HG02852 (cell line): Measurements from ENCODE around the gene ADAMTS10.
"Not testable (repeated sequence)": the region's sequence is repeated elsewhere in the genome, so short reads cannot be mapped to it uniquely, and the experiment has no call there.

Experiments used
- ATAC-seq: cut with Tn5 transposase; IDR thresholded peaks from one replicate; pipeline ENCODE4 v1.9.1; 2021; ENCODE audit warnings: mild to moderate bottlenecking, moderate library complexity; ENCODE audit not compliant: unreplicated experiment

The ADAMTS10 gene

DNA sequence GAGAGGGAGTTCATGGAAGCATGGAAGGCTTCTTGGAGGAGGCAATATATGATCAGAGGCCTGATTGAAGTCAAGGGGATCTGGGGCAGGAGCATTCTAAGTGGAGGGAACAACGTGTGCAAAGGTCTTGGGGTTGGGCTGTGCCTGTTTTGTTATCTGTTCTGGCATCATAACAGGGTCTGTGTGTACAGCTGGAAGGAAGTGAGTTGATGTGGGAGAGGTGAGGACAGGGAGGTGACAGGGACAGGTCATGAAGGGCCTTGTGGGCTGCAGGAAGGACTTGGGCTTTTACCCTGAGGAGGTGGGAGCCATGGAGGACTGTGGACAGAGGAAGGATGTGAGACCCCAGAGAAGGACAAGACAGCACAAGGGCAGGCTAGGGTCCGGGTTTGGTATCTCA is 18.7 kb upstream of the ADAMTS10 start:
- ATAC-seq, result no peak

DNA sequence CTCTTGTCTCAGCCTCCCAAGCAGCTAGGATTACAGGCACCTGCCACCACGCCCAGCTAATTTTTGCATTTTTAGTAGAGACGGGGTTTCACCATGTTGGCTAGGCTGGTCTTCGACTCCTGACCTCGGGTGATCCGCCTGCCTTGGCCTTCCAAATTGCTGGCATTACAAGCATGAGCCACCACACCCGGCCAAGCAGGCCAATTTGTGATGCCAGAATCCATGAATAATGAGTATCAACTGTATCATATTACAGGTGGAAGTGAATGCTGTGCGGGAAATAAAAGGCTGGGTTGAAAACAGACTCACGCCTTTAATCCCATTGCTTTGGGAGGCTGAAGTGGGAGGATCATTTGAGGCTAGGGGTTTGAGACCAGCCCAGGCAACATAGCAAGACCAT is 16.3 kb upstream of the ADAMTS10 start:
- ATAC-seq, result no peak

DNA sequence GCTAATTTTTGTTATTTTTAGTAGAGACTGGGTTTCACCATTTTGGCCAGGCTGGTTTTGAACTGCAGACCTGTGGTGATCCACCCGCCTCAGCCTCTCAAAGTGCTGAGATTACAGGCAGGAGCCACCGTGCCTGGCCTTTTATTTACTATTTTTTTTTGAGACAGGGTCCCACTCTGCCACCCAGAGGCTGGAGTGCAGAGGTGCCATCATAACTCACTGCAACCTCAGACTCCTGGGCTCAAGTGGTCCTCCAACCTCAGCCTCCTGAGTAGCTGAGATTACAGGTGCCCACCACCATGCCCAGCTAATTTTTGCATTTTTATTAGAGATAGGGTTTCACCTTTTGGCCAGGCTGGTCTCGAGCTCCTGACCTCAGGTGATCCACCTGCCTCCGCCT is 12.4 kb upstream of the ADAMTS10 start:
- not testable (repeated sequence) for ATAC-seq

DNA sequence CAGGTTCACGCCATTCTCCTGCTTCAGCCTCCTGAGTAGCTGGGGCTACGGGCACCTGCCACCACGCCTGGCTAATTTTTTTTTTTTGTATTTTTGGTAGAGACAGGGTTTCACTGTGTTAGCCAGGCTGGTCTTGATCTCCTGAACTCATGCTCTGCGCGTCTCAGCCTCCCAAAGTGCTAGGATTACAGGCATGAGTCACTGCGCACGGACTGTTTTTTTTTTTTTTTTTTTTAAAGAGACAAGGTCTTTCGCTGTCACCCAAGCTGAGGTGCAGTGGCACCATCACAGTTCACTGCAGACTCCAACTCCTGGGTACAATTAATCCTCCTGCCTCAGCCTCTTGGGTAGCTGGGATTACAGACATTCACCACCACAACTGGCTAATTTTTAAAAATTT is 8.2 kb upstream of the ADAMTS10 start:
- no peak for ATAC-seq

DNA sequence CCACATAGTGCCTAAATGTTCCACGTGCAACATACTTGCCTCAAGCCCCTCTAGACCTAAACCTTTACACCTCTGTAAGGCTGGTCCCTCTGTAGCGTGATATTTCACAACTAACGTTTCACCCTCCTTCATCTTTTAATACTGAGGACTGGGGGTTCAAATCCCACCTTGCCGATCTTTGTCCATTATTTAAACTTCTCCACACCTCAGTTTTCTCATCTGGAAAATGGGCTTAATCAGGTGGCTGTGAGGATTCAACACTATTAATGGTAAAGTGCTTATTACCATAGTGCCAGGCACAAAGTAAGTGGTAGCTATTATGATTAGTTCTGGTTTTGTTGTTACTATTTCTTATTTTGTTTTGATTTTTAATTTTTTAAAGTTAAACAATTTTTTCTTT is 7.5 kb upstream of the ADAMTS10 start:
- ATAC-seq, result no peak

DNA sequence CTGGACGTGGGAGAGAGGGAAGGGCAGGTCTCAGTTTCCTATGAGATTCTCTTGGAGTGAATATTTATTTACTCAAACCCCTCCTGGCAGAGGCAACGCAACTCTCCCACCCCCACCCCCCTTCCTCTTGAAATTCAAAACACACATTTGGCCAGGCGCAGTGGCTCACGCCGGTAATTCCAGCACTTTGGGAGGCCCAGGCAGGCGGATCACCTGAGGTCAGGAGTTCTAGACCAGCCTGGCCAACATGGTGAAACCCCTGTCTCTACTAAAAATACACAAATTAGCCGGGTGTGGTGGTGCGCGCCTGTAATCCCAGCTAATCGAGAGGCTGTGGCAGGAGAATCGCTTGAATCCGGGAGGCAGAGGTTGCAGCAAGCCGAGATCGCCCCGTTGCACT is 6.8 kb upstream of the ADAMTS10 start:
- not testable (repeated sequence) for ATAC-seq

DNA sequence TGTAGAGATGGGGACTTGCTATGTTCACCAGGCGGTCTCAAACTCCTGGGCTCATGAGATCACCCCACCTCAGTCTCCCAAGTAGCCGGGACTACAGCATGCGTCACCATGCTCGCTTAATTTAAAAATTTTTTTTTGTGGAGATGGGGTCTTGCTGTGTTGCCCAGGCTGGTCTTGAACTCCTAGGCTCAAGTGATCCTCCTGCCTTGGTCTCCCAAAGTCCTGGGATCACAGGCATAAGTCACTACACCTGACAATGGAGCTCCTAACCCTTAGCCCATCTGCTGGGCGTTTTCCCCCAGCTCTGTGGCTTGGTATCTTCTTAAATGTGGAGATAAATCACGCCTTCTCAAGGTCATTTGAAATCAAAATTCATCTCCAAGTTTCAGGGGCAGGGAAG is 6.3 kb upstream of the ADAMTS10 start:
- ATAC-seq, result no peak

DNA sequence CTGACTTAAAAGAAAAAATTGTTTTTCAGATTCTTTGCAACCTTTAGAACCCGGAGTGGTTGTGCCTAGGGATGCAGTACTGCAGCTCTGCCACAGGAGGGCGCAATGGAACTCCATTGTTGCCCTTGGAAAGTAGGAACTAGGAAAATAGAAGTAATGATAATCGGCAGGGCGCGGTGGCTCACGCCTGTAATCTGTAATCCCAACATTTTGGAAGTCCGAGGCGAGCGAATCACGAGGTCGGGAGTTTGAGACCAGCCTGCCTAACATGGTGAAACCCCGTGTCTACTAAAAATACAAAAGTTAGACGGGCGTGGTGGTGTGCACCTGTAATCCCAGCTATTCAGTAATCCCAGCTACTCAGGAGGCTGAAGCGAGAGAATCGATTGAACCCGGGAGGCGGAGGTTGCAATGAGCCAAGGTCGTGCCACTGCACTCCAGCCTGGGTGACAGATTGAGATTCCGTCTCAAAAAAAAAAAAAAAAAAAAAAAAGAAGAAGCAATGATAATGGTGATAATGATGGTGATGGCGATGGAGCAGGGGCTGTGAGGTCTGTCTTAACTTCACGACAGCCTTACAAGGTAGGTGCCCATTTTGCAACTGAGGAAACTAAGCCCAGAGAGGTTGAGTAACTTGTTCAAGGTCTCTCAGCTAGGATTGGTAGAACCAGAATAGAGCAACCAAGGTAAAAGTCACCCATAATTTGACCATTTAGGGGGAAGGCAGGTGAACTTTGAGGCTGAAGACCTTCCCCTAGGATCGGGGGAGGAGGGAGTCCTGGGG is 5.5 kb upstream of the ADAMTS10 start:
- no peak for ATAC-seq

DNA sequence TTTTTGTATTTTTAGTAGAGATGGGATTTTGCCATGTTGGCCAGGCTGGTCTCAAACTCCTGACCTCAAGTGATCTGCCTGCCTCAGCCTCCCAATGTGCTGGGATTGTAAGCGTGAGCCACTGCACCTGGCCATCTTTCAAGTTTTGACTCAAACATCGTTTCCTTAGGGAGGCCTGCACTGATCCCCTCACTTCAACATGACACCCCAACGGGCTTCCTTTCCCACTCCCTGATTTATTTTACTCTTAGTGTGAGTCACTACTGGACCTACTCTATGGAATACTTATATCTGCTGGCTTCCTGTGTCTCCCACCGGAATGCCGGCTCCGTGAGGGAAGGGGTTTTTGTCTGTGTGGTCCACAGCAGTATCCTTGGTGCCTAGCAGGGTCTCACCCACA is 4.5 kb upstream of the ADAMTS10 start:
- ATAC-seq, result no peak

DNA sequence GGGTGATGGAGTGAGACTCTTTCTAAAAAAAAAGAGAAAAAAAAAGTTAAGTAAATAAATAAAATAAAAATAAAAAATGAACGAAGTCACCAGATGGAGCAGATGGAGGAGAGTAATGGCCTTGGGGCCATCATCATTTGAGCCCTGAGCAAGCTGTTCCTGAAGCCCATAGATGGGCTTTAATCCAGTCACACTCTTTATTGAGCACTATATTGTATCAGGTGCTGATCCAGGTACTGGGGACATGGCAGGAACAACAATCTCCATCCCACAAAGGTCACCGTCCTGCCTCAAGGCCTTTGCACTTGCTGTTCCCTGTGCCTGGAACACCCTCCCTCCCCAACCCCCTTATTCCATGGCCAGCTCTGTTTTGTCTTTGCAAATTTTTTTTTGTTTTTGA is 3.9 kb upstream of the ADAMTS10 start:
- ATAC-seq, result no peak

DNA sequence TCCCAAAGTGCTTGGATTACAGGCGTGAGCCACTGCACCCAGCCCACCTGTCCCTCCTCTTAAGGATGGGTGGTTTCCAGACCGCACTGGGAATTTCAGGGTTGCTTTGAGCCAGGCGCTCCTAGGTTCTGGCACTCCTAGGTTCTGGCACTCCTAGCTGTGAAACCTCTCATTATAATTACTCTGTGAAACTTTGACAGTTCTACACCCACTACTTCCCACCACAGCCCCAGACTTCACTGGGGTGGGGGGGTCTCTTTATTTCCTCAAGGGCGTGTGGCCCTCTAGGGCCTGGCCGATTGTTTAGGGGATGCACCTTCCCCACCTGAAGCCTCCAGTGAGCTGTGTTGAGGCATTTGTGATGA is 2.3 kb upstream of the ADAMTS10 start:
- no peak for ATAC-seq

DNA sequence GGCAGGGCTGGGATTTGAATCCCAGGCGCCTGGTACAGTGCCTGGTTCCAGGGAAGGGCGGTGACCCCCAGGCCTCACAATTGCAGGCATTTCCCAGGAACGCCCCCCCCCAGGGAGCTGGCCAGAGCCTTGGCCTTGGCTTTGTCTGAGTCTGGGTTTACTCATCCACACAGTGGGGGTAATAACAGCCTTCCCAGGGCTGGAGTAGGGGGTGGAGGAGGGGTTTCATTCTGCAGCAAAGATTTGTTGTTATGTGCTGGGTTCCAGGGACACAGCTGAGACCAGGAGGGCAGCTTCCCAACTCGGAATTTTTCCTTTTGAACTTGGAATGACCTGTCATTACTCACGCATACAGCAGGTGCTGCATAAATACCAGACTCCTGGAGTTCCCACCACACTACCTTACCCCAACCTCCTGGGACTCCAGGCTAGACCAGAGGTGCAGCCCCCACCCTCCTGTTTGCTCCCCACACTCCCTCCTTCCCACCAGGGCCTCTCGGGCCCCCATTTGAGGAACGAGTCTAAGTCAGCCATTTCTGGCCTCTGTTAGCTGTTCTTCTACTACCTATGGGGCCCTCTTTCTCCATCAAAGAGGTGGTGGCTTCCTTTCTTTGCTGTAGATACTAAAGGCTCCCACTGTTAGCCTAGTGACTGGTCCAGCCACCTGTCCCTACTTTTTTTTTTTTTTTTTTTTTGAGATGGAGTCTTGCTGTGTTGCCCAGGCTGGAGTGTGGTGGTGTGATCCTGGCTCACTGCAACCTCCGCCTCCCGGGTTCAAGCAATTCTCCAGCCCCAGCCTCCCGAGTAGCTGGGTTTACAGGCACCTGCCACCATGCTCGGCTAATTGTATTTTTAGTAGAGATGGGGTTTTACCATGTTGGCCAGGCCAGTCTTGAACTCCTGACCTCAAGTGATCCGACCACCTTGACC is 1.6 kb upstream of the ADAMTS10 start:
- ATAC-seq, result no peak

DNA sequence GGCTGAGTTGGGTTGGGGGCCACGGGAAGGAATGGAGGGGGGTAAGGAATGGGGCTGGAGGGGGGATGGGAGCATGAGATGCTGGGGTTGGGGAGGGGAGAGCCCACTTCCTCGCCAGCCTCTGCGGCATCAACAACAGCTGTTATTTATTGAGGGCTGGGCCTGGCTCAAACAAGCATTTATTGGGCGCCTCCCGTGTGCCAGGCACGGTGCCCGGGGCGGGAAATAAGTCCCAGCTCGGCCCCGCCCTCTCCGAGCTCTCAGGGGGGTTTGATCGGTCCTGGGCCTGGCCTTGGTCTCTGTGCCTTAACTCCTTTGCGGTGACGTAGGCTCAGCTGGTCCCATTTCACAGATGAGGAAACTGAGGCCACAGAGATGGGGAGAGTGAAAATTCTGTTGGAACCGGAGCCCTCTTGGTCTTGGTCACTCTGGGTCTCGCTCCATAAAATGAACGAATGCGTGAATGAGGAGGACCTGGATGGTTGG is 919 bp upstream of the ADAMTS10 start:
- ATAC-seq, result no peak

DNA sequence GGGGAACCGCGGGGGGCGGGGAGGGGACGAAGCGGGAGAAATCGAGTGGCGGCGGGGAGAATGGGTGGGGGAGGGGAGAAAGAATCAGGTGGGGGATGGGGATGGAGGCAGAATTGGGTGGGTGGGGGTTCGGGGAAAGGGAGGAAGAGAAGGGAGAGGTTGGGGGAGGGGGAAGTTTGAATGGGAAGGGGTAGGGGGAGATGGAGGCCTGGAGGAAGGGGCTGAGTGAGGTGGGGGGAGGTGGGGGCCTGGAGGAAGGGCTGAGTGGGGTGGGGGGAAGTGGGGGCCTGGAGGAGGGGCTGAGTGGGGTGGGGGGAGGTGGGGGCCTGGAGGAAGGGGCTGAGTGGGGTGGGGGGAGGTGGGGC is 403 bp upstream of the ADAMTS10 start:
- ATAC-seq, result no peak

DNA sequence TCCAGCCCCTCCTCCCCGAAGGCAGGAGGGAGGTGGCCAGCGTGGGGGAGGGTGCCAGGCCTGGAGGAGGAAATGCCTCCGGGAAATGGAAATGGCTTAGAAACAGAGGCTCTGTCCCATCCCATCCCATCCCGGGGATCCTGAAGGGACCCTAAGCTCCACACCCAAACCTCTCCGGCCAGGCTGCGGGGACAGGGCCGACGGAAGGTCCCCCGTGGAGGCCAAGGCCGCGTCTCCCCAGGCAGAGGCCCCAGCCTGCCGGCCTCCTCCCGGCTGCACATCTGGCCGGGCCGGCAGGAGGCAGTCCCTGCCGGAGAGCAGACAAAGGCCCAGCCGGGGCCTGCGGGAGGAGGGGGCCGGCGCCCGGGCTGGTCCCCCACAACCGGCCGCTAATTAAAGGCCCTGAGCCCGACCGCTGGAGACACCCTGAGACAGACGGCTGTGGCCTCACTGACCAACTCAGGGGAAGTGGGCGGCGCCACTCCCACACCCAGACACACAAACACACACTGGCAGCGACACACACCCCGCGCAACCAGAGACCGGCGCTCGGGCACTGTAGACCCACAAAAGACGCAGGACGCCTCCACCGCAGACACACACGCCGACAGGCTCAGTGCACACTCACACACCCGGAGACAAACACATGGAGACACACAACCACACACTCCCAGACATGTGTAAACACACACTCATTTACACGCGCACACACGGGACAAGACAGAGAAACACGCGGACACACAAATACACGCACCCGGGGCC is 1.1 kb downstream of the ADAMTS10 start:
- ATAC-seq, result no peak

DNA sequence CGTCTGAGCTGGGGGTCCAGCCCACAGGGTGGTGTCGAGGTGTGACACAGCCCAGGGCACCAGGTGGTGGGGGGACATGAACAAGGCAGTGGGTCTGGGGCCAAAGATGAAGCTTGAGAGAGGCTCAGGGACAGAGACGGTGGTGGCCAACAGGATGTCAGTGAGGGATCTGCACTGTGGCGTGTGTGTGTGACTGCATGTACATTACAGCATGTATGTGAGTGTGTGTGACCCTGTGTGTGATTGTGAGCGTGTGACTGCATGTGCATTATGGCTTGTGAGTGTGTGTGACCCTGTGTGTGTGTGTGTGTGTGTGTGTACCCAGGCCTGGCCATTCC is 1.6 kb downstream of the ADAMTS10 start:
- ATAC-seq, result no peak

DNA sequence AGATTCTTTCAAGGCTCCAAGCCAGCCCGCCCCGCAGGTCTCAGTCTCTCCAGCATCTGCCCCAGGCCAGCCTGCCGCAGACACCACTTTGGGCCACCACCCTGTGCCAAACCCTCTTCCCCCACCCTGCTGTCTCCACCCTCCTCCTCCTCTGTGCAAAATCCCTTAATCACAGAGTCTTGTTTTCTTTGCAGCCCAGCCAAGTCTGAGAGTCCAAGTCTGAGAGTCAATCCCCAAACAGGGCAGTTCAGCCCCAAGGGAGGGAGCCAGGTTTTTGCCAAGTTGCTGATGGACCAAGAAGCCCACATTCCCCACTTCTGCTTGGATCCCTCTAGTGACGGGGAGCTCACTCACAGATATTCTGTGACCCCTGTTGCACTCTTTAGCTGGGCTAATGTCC is 3.1 kb downstream of the ADAMTS10 start:
- no peak for ATAC-seq

DNA sequence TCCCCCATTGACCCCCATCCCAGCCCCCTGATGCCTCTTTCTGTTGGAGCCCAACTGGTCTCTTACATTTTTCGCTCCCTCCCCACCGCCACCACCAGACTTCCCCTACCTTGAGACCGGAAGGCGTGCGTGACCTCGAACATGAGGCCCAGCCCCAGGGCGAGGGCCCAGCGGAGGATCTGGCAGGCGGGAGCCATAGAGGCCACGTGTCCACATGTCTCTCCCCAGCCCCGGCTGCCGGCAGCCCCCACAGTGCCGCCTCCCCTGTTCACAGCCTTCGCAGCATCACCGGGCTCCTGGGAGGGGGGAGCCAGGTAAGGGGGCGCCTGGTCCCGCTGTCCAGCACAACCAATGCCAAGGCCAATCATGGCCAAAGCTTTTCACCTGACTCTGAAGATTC is 5.0 kb downstream of the ADAMTS10 start:
- ATAC-seq, result no peak

DNA sequence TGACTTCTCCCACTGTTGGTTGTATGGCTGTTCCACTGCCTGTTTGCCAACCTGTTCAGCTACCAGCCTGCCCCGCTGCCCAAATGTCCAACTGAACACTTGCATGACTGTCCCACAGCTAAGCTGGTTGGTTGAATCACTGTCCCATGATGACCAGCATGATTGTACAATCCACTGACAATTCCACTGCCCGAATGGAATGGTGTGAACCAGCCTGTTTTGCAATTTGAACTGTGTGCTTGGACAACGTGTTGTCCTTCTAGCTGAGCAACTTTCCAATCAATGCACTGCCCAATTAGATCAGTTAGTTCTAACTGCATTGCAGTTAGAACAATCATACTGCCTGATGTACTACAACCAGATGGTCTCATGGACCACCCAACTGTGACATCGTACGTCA is 8.7 kb downstream of the ADAMTS10 start:
- ATAC-seq, result no peak

DNA sequence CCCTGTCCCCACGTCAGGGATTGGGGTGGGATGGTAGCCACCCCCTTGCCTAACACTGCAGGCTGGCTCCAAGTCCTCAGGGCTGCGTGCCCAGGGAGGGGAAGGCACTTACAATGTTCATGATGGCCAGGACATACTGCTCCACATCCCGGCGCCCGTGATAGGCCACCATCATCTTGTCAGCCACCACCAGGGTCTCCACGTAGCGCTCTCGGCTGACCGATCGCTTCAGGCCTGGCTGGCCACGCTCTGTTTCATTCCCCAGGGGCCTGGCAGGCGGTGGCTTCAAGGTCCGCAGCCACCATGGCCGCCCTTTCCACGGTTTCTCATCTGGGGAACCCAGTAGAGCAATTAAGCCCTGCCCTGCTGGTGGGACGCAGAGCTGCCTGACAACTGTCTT is 9.7 kb downstream of the ADAMTS10 start:
- no peak for ATAC-seq

DNA sequence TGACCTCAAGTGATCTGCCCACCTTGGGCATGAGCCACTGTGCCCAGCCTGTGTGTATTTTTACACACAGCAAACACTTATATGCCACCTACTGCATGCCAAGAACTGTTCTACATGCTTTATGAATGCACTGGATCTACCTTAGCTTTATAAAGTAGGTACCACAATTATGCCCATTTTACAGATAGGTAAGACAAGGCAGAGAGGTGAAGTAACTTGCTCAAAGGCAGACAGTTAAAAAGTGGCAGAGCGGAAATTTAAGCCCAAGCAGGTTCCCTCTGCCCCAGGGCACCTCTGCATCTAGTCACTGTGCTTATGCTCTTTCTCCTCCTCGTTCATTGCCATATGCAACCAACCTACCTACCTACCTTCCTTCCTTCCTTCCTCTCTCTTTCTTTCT is 10.5 kb downstream of the ADAMTS10 start:
- no peak for ATAC-seq

DNA sequence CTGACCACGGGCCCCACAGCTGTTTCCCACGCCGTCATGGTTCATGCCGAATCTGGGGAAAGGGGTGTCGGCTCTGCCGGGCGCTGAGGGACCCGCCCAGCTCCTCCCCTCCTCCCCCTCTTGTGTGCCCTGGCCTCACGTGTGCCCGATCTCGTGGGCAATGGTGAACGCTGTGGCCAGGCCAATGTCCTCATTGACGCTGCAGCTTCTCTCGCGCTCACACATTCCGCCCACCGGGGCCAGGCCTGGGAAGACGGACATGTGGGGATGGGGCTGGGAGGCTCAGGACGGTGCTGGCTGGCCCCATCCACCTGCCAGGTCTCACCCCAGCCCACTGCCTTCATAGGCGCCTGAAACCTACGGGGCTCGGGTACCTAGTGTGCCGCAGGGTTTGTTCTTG is 14.3 kb downstream of the ADAMTS10 start:
- ATAC-seq, result no peak
